ENCODE results near the gene SRRM1. TPM values are rescaled to one million over a fixed set of nuclear protein-coding genes. Genes with fewer than 3 reads are reported as not detected.

SRRM1 gene
- total and polyA plus RNA-seq, 2 of the 8 experiments (the other 6 are each of a cell fraction or from before 2014, with no cell fraction given), result 77.1 to 255 TPM

- no peak for TF ChIP-seq EP300 (IDR thresholded peaks at IDR 0.05; ENCODE audit: borderline replicate concordance in 1 of 2, low read depth in 2 of 2, low read length in 2 of 2)
- no peak for TF ChIP-seq POU5F1 (IDR thresholded peaks at IDR 0.05; ENCODE audit: low read depth, low read length)
- TF ChIP-seq SP4 (IDR thresholded peaks at IDR 0.05; ENCODE audit: low read length), result no peak
- no peak for TF ChIP-seq SP1 (IDR thresholded peaks at IDR 0.05; ENCODE audit: low read depth, low read length)
These were observed 70.1 kb downstream of the SRRM1 start (continued) for GRCh38 chr1:24713176-24713575.

Measured in H1 (cell line).